ENCODE data around the gene KATNB1.

The KATNB1 gene, protein sequence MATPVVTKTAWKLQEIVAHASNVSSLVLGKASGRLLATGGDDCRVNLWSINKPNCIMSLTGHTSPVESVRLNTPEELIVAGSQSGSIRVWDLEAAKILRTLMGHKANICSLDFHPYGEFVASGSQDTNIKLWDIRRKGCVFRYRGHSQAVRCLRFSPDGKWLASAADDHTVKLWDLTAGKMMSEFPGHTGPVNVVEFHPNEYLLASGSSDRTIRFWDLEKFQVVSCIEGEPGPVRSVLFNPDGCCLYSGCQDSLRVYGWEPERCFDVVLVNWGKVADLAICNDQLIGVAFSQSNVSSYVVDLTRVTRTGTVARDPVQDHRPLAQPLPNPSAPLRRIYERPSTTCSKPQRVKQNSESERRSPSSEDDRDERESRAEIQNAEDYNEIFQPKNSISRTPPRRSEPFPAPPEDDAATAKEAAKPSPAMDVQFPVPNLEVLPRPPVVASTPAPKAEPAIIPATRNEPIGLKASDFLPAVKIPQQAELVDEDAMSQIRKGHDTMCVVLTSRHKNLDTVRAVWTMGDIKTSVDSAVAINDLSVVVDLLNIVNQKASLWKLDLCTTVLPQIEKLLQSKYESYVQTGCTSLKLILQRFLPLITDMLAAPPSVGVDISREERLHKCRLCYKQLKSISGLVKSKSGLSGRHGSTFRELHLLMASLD

GRCh38 chr16:57735755-57736418 lies at the start of gene KATNB1:
KATNB1 (plus strand) TSS chr16:57735770; CDS start chr16:57737244, 1,474 bp downstream.
- no peak for DNase-seq

GRCh38 chr16:57686577-57686976 lies 49.0 kb upstream of the KATNB1 start:
- DNase-seq: no peak

- no peak for DNase-seq
Measured at GRCh38 chr16:57687363-57687929, 48.1 kb upstream of the KATNB1 start.

DNA sequence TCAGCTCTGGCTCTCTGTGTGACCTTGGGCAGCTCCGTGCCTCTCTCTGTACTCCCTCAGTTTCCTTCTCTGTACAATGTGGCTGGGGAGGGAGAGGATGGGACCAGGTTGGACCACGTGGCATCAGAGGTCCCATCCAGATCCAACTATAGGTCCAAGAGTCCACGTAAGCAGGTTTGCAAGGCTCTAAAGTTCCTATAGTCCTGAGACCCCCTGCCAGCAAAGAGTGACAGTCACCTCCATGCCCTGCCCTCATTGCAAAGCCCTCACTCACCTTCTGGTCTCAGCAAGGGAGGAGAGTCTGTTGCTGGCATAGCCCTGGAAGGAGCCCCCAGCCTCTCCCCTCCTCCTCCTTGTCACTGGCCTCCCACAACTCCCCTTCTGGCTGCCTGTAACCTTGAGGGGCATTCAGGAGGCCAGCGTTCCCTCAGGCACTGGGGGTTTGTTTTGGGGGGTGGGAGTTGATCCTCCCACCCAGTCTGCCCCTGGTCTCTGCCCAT lies 47.0 kb upstream of the KATNB1 start:
- no peak for DNase-seq

DNA sequence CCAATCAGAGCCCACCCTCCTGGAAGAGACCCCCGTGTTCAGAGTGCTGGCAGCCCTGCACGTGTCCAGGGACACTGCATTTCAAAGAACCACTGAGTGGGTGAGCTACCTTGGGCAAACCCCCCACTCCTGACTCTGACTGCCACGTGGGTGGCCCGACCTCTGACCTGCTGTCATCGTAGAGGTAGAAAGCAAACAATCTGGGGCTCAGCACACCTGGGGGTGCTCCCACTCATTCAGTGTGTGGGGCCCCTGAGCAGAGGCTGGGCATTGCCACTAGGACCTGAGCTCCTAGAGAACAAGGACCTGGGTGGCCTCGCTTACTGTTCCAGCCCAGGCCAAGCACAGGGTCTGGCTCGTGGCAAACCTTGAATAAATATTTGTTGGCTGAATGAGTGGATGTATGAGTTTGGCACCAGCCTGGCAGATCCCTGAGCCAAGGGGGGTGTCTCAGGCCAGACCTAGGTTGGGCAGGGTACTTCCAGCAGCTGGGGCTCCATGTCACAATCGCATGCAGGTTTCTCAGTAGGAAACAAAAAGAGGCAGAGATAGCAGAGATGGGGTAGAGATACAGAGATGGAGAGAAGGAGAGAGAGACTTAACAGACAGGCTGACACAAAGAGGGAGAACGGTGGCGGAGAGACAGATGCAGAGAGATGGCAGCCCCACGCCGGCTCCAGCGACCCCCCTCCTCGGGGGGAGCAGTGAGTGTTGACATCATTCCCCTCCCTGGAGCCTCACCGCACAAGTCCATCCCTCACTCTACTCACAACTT lies 46.4 kb upstream of the KATNB1 start:
- DNase-seq: no peak

DNA sequence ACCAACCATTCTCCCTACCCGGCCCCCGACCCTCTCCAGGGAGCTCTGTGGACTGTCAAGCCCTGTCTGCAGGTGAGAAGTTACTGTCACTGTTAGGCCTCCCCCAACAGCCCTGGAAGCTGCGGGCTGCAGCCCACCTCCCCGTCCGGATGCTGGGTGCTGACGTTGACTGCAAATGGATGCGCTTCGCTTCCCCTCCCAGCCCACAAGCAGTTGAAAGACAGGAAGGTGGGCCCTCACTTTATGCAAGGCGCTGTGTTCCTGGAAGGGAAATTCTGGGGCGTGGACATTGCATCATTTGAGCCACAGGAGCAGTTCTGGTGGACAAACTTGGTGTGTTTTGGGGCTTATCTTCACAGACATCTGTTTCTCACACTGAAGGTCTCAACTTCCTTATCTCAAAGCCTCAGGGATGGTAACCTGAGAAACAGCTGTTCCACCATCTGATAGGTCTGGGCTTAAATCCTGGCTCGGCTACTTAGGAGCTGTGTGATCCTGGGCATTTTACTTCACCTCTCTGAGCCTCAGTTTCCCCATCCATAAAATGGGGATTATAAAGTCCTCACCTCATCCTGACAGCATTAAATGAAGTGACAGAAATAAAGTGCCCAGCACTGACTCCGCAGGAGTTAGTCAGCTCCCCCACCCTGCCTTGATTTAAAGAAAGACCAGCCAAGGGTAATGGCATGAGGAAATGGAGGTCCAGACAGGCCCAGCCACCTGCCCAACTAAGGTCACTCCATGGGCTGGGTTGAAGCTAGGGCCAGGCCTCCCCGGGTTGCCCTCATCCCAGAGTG lies 45.6 kb upstream of the KATNB1 start:
- DNase-seq: no peak

- DNase-seq: no peak
Measured at GRCh38 chr16:57690782-57691471, 44.6 kb upstream of the KATNB1 start.

DNA sequence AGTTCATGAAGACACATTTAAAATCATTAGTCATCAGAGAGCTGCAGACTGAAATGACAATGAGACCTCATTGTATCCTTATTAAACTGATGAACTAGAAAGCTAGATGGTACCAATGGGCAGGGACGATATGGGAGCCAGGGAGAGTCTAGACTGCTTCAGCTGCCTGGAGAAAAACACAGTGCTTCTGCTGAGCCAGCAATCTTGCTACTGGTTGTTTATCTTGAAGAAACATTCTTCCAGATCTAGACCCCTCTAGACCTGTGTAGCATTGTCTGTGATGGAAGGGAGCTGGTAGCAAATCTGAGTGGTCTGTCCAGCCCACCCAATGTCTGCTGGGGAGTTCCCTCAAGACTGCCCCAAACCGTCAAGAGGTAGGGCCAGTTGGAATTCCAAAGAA lies 42.9 kb upstream of the KATNB1 start:
- DNase-seq: no peak

- no peak for DNase-seq
Measured at GRCh38 chr16:57693550-57693949, 42.0 kb upstream of the KATNB1 start.

GRCh38 chr16:57694231-57694724 lies 41.3 kb upstream of the KATNB1 start:
- no peak for DNase-seq

- peak; percentile 61 for DNase-seq
Measured at GRCh38 chr16:57694725-57695679, 40.6 kb upstream of the KATNB1 start, which contains the start of gene DRC7. DRC7 (plus strand) TSS chr16:57694806; CDS start chr16:57697950, 3,144 bp downstream.

DNA sequence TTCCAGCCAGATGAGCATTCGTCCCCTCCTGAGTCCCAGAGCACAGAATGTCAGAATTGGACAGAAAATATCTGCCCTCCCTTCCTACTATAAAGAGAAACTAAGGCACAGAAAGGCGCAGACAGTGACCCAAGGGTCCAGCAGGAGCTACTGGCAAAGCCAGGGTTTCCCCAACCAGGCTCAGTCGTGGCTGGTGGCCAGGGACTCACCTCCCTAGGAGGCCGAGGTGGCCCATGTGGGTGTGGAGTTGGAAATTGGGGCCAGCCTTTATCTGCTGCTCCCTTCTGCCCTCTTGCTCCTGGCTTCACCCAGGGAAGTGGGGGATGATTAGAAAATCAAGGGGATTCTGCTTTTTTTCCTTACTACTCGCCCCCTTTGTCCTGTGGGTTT lies 39.9 kb upstream of the KATNB1 start:
- DNase-seq: no peak

DNA sequence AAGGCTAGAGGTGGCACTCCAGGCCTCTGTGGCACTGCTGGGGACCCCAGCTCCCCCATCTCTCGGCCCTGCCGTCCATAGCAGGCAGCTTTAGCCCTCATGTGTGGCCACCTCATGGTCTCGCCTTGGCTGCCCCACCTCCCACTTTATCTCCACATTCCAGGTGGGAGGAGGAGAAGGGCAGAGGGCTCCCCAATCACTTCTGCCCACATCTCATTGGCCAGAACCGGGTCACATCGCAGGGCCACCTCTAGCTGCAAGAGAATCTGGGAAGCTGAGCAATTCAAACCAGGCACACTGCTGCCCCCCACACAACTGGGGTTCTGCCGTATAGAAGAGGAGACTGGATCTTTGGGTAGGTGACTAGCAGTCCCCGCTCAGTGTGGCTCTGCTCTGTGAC lies 39.3 kb upstream of the KATNB1 start:
- no peak for DNase-seq

GRCh38 chr16:57697896-57698537 lies 37.6 kb upstream of the KATNB1 start:
- DNase-seq: no peak

- no peak for DNase-seq
Measured at GRCh38 chr16:57698812-57699405, 36.7 kb upstream of the KATNB1 start.

DNA sequence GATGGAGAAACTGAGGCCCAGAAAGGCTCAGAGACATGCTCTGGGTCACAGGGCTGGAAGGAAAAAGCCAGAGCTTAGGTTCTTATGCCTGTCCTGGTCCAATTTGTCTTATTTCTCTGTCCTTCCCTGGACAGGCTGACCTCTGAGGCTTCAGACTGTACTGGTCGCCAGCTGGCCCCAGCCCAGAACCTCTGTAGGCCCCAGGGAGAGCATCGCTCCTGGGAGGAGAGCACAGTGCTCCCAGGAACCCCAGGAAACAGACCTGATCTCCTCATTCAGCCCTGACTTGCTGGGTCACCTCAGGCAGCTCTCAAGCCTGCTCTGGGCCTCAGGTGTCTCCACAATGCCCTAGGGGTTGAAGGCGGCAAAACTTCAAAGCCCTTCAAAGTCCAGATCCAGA lies 36.1 kb upstream of the KATNB1 start:
- DNase-seq: no peak

- DNase-seq: no peak
Measured at GRCh38 chr16:57699899-57700298, 35.7 kb upstream of the KATNB1 start.

DNA sequence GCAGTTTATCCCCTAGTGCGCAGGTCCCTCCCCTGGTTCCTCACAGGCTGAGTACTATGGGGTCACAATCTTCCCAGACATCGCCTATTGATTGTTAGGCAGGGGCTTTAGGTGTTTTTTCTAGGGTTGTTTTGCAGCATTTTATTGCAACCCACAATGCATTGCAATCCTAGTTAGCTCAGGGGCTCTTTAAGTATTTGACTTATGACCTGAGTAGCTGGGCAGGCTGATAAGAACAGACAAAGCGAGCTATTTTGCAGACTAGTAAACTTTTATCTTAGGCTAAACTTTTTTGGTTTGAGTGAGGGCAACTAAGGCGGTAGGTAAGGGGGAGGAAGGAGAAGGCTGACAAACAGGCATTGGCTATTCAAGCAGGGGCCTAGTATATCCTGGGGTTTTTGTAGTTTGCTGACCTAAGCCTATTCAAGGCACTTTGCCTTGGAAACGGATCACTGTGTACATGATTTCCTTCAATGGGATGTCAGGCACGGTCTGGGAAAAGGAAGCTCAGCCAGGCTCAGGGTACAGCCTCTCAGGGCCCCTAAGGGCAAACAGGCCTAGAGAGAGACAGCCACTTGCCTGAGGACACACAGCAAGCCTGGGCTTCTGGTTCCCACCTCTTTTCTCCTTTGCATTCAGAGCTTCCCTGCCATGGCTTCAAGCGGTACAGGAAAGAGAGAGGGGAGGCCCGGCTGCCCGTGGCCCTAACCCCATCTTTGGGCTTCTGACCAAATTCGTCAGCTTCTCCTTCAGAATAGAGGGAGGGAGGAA lies 34.6 kb upstream of the KATNB1 start:
- DNase-seq: no peak

Measured in NCI-H774 (cell line).